Right kidney (tissue), 1 donor: ENCODE measurements around the gene EHF.

Experiments
- DNase-seq: peaks from one replicate; pipeline ENCODE4 v3.0.0-alpha.2; 2016

EHF gene

DNA sequence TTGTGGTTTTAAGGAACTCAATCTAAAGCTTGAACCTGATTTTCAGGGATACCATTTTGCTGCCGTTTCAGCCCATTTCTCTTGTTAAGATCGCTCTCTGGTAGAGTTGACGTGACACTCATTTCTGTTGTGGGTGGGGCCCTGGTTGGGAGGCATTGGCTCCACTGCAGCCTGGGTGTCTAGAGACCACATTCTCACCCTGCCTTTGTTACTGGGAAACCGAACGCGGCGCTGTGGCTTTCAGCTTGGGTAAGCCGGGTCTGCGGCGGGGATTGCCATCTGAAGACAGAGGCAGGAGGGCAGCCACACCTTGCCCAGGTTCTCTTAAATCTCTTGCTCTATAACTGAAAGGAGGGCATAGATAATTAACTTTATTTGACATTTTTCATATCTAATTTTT is 3.2 kb downstream of the EHF start:
- DNase-seq, result no peak

DNA sequence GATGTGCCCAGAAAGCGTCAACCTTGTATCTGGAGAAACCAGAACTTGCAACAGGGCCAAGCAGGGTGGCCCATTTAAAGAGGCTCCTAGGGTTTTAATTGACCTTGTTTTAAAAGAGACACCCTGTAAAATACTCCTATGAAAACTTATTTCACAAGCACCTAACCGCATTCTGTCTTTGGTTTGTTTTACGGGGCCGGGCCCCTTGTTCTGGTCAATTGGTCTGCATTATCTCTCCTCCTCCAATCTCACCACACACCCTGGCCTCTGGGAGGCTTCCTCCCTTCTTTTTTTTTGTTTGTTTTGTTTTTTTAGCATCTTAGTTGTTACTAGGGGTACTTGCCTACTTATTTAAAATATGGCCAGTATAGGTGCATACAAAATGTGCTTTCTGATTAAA is 4.7 kb downstream of the EHF start:
- no peak for DNase-seq

DNA sequence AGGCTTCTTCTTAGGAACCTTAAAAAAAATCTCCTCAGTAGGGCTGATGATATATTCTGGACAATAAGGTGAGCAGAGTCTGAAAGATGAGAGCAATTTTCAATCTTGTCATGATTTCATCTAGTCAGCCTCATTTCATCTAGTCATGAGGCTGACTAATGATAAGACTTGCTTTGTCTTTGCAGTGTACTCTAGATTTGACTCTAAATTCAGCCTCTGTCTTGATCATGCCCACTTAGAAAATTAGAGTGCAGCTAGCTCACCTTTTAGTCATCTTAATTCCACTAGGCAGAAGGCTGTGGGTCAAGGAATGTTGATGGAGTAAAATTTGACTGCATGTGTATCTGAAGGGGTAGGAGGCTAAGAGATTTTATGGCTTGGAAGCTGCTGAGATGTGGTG is 5.5 kb downstream of the EHF start:
- no peak for DNase-seq

DNA sequence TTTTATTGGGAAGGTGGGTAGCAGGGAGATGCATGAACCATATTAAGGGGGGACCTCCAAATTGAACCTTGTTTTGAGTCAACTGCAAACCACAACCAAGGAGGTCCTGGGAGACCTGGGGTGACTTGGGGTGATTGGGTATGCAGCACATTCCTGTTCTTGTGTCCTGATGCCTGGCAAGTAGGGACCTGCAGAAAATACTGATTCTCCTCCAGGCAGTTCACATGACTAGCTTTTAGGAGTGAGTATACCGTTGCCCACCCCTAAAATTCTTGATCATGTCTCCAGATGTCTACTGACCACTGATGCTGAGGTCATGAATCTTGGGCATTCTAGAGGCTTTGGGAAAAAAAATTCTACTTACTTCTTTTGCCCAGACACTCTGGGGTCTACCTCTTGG is 6.3 kb downstream of the EHF start:
- DNase-seq, result no peak

- DNase-seq, result no peak
Observed at GRCh38 chr11:34629711-34630110, 8.8 kb downstream of the EHF start.

- DNase-seq, result no peak
Observed at GRCh38 chr11:34630544-34630943, 9.7 kb downstream of the EHF start.

- no peak for DNase-seq
Observed at GRCh38 chr11:34631297-34631696, 10.4 kb downstream of the EHF start.

GRCh38 chr11:34631737-34632104 is 10.8 kb downstream of the EHF start:
- peak; percentile 26 for DNase-seq

DNA sequence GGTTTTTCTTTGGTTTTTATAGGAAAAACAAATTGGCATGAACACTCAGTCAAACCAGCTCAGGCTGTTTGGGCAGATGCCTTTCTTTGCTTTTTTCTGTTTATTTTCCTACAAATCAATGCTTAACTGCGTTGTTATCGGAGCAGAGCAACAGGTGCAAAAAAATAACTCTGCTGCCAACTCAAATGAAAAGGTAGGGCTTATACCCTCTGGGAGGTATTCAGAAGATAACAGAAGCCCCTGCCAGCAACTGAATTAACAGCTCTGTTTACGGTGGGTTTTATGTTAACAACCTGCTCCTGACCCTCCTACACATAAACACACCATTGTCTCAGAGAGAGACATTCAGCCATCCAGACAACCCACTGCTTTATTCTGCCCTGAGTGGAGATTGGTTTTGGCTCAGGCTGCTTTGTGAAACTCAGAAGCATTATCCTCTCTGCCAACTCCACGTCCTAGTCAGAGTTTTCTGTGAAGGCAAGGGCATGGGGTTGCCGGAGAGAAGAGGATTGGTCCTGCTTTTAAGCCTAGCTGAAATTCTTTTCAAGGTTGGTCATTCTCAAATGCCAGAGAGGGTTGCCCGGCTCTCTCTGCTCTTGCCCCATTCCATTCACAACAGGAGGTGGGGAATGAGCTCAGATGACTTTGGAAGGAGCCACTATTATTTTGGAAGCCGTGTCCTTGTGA is 11.4 kb downstream of the EHF start:
- peak; percentile 31 for DNase-seq

DNA sequence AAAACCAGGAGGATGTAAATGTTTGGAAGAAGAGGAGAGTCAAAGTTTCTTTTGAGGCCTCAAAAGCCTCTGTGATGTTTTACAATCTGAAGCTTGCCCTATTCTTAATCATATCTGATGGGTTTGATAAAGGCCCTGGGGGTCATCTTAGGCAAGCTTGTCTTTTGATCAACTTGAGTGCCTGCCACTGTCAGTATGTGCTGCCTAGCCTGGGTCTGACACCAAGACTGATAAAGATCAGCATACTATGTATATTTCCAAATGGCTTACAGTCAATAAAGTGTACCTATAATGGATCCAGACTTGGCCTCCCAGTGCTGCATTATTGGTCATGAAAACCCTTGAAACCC is 12.7 kb downstream of the EHF start:
- no peak for DNase-seq

DNA sequence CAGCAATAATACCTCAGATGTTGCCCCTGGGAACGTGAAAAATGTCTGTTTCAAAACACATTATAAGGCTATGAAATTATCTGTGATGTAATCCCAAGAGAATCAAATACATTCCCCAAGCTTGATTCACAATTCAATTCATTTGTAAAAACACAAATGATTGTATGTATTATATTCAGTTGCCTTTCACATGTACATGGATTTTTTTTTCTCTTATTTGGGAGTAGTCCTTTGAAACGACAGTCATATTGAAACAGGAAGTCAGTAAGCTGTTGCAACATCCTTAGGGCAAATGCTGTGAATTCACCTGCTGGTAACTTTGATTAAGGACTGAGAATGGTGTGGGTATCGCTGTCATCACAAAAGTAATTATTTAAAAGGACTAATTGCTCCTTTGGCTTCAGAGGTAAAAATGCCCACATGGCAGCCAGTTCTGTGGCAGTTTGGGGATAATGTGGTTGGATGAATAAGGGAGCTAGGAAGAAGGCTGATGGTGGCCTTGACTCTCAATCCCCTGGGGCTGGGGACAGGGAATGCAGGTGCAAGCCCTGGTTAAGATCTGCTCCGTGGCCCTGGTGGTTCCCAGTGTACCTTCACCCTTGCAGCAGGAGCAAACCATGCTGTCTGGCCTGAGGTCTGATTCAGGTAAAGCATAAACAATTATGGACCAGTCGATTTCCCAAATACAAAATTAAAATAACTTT is 13.2 kb downstream of the EHF start:
- DNase-seq, result no peak

- no peak for DNase-seq
Observed at GRCh38 chr11:34634694-34635062, 13.8 kb downstream of the EHF start.

- DNase-seq, result no peak
Observed at GRCh38 chr11:34636127-34636526, 15.2 kb downstream of the EHF start.

- DNase-seq, result no peak
Observed at GRCh38 chr11:34637303-34637702, 16.4 kb downstream of the EHF start.

- no peak for DNase-seq
Observed at GRCh38 chr11:34638897-34639296, 18.0 kb downstream of the EHF start.

GRCh38 chr11:34639545-34639944 is 18.7 kb downstream of the EHF start:
- DNase-seq, result no peak

DNA sequence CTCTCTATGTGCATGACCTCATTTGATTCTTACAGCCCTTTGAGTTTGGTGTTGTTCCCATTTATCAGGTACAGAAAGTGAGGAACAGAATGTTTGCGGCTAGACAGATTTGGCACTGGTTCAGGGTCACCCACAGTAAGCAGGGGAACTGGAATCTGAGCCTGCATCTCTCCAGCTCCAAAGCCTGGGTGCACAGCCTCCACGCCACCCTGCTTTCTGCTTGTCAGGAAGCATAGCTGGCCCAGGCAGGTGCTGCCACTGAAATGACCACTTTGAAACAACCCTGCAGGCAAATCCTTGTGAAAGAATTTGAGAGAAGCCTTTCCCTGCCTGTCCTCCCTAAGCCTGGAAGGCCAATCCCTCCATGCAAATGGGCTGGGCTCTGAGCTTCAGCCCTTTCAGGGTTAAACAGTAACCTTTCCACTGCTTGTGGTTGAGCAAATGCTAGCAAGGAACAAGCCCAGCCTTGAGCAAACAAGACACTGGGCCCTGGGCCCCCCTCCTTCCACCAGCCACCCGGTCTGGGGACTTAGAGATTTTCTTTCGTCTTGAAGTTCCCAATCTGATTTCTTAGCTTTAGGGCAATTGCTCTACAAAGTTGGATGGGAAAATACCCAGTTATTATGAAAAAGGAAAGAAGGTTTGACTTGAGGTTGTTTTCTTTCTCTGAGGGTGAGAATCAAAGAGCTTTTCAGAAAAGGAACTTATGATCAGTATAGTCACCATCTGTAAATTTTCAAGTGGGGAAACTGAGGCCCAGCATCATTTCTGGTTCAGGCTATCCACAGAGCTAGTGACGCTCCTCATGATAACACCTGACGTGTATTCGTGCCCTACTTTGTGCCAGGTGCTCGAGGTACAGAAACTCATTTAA is 19.4 kb downstream of the EHF start:
- DNase-seq, result no peak

DNA sequence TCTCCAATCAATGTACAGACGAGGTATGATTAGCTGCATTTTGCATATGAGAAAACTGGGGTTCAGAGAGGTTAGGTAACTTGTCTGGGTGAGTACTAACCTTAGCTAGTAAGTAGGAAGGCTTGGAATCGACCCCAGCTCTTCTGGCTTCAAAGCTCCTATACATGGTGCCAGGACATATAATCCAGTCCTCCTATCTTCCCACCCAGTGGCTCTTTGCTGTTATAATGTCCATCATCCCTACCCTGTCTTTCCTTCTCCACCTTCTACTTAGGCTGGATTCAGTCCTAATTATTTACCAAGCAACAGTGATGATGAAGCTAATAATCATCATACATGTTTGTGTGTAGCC is 20.0 kb downstream of the EHF start:
- no peak for DNase-seq

GRCh38 chr11:34641456-34641855 is 20.6 kb downstream of the EHF start:
- DNase-seq, result no peak

DNA sequence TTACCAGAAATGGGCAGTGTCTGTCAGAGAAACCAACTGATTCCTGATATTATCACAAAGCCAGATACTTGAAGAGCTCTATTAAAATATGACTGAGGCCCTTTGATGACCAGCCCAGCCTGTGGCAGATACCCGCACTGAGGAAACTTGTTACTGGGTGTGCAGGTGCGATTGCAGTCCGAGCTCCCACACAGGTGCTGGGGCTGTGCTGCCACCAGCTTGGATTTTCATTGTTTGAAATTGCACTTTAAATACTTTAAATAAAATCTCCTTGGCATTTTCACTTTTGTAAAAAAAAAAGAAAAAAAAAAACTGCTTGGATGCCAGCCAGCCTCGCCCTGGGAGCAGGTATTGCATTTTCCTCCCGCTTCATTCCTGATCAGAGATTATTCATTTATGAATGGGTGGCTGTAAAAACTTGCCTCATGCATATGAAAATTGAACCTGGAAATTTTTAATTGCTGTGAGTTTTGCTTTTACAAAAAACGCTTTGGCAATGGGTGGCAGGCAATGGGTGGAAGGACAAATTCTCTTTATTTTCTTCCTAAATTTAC is 21.2 kb downstream of the EHF start:
- no peak for DNase-seq

DNA sequence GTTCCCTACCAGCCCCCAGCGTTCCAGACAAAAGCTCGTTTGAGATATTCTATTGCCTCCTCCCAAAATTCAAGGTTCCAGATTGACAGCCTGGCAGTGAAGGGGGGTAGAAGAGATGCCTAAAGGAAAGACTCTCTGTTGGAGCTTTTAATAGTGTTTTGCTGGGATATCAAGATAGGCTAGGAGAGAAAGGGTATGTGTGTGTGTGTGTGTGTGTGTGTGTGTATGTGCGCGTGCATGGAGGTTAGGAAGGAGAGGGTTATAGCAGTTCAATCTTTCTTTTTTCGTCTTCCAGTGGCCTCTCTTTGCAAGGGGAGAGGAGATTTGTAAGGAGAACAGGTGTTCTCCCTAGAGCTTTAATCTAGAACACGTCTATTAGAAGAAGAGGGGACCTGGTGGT is 22.0 kb downstream of the EHF start:
- no peak for DNase-seq

GRCh38 chr11:34643311-34643710 is 22.4 kb downstream of the EHF start:
- DNase-seq, result no peak

DNA sequence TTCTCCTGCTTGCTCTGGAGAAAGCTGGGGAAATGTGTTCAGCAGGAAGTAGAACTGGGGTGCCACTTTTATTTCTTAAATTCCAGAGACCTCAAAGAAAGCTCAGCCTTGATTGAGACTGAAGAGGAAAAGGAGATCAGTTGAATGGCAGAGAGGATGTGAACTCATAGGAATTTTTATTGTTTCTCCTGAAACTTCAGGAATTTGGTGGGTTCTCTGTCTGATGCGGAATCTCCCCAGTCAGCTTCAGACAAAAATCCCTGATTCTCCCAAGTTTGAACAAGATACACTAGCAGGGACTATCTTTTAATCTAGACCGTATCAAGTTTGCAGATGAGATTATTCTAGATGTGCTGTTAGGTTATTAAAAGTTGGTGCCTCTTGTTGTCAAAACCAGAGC is 23.0 kb downstream of the EHF start:
- no peak for DNase-seq
